Type B pancreatic cell (in vitro differentiated cells): Measurements from ENCODE around the gene MEGF6. TPM values are rescaled to one million over a fixed set of nuclear protein-coding genes. Genes with fewer than 3 reads are reported as not detected.

Experiments used
- DNase-seq: peaks from one replicate; pipeline ENCODE4 v3.0.0; 2021; ENCODE audit warnings: mixed read lengths; ENCODE audit not compliant: unreplicated experiment; ENCODE audit errors: extremely low spot score
- H3K27ac Mint-ChIP-seq: 2 replicates; pipeline ENCODE4 v1.8.0; 2021; ENCODE audit warnings: mild to moderate bottlenecking, mixed read lengths
- H3K27me3 Mint-ChIP-seq: 2 replicates; pipeline ENCODE4 v1.8.0; 2021; ENCODE audit warnings: mixed read lengths
- H3K36me3 Mint-ChIP-seq: 2 replicates; pipeline ENCODE4 v1.8.0; 2021; ENCODE audit warnings: mixed read lengths
- H3K4me1 Mint-ChIP-seq: one replicate; pipeline ENCODE4 v1.8.0; 2021; ENCODE audit warnings: mixed read lengths; ENCODE audit not compliant: unreplicated experiment
- H3K4me3 Mint-ChIP-seq: 2 replicates; pipeline ENCODE4 v1.8.0; 2021; ENCODE audit warnings: mild to moderate bottlenecking, mixed read lengths
- H3K9me3 Mint-ChIP-seq: 2 replicates; pipeline ENCODE4 v1.8.0; 2021; ENCODE audit warnings: mixed read lengths
- total RNA-seq: library from RNA; stranded (reverse); gene quantifications from 2 replicates; pipeline ENCODE4 v1.2.1, GENCODE V29; 2021; ENCODE audit warnings: low replicate concordance
- TF ChIP-seq, protein P1 (sequence below): fragments of 200-600 bp; sonication (generic); conservative IDR thresholded peaks from 2 replicates; pipeline ENCODE4 v1.5.0; 2021; ENCODE audit warnings: antibody characterized with exemption, mild to moderate bottlenecking

Gene MEGF6
- total RNA-seq, 1 donor from 2014 or later: 61.7 TPM

DNA sequence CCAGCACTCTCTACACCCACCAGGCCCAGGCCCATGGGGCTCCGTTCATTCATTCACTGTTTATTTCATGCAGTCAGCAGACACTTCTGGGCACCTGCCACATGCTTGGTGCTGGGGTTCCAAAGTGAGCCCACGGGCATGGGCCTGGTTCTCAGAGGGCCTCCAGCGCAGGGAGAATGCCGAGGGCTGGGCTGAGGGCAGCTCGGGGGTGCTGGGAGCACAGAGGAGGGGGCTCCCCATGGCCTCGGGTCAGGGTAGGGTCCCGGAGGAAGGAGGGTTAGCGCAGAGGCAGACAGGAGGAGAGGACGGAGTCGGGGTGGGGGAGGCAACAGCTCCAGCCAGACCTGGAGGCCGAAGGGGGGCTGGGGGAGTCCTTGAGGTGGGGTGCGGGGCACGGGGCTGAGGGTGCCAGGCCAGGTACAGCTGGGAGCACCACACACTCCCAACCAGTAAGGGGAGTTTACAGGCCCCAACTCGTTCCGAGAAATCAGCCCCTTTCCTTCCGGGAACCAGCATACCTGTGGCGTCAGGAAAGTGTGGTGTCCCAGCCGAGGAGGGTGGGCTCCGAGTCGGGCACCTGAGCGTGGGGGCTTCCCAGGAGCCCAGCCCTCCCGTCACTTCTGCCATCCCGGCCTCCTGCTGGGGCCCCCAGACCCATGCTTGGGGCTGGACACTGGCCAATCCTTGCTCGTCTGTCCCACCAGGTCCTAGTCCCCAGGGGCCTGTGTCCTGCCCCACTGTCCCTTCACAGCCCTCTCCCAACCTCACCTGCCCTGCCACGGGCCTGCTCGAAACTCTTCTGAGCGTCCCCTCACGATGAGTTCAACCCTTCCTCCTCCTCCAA lies 146.0 kb downstream of the MEGF6 start:
- peaks cover 6% of the 10 kb centered on the region for H3K4me1 Mint-ChIP-seq
- H3K36me3 Mint-ChIP-seq: no peaks in the 10 kb centered on the region
- no peak overlapping the region for H3K27ac Mint-ChIP-seq
- DNase-seq: no peak
- no peaks in the 10 kb centered on the region for H3K9me3 Mint-ChIP-seq
- no peaks in the 10 kb centered on the region for H3K27me3 Mint-ChIP-seq
- TF ChIP-seq, protein P1, sequence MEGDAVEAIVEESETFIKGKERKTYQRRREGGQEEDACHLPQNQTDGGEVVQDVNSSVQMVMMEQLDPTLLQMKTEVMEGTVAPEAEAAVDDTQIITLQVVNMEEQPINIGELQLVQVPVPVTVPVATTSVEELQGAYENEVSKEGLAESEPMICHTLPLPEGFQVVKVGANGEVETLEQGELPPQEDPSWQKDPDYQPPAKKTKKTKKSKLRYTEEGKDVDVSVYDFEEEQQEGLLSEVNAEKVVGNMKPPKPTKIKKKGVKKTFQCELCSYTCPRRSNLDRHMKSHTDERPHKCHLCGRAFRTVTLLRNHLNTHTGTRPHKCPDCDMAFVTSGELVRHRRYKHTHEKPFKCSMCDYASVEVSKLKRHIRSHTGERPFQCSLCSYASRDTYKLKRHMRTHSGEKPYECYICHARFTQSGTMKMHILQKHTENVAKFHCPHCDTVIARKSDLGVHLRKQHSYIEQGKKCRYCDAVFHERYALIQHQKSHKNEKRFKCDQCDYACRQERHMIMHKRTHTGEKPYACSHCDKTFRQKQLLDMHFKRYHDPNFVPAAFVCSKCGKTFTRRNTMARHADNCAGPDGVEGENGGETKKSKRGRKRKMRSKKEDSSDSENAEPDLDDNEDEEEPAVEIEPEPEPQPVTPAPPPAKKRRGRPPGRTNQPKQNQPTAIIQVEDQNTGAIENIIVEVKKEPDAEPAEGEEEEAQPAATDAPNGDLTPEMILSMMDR: no peak
- H3K4me3 Mint-ChIP-seq: no peak overlapping the region

GRCh38 chr1:3464649-3465025 lies 146.7 kb downstream of the MEGF6 start:
- H3K27ac Mint-ChIP-seq: no peak overlapping the region
- peaks cover 11% of the 10 kb centered on the region for H3K4me1 Mint-ChIP-seq
- no peaks in the 10 kb centered on the region for H3K36me3 Mint-ChIP-seq
- TF ChIP-seq, protein P1: no peak
- H3K4me3 Mint-ChIP-seq: no peak overlapping the region
- DNase-seq: no peak
- H3K27me3 Mint-ChIP-seq: no peaks in the 10 kb centered on the region
- no peaks in the 10 kb centered on the region for H3K9me3 Mint-ChIP-seq

- no peak overlapping the region for H3K4me3 Mint-ChIP-seq
- H3K36me3 Mint-ChIP-seq: no peaks in the 10 kb centered on the region
- TF ChIP-seq, protein P1: no peak
- H3K27me3 Mint-ChIP-seq: no peaks in the 10 kb centered on the region
- H3K9me3 Mint-ChIP-seq: no peaks in the 10 kb centered on the region
- DNase-seq: no peak
- peaks cover 14% of the 10 kb centered on the region for H3K4me1 Mint-ChIP-seq
- no peak overlapping the region for H3K27ac Mint-ChIP-seq
These were observed 147.2 kb downstream of the MEGF6 start for GRCh38 chr1:3463891-3464648.

- TF ChIP-seq, protein P1: no peak
- no peaks in the 10 kb centered on the region for H3K9me3 Mint-ChIP-seq
These were observed 147.9 kb downstream of the MEGF6 start for GRCh38 chr1:3463408-3463863.

DNA sequence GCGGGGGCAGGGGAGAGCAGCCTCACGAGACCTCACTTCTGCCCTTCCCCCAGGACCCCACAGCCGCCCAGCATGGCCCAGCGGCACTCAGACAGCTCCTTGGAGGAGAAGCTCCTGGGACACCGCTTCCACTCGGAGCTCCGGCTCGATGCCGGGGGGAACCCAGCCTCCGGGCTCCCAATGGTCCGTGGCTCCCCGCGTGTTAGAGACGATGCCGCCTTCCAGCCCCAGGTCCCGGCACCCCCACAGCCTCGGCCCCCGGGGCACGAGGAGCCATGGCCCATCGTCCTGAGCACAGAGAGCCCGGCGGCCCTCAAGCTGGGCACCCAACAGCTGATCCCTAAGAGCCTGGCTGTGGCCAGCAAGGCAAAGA lies 148.3 kb downstream of the MEGF6 start:
- Mint-ChIP-seq H3K9me3 (no peaks in the 10 kb centered on the region), H3K4me1 (peaks cover 24% of the 10 kb centered on the region), H3K27me3 (no peaks in the 10 kb centered on the region), H3K27ac (no peak overlapping the region), H3K36me3 (no peaks in the 10 kb centered on the region), H3K4me3 (no peak overlapping the region)
- DNase-seq: no peak
- TF ChIP-seq, protein P1: no peak

More at GRCh38 chr1:3463408-3463863, 147.9 kb downstream of the MEGF6 start:
- Mint-ChIP-seq H3K4me1 (peaks cover 20% of the 10 kb centered on the region), H3K27ac (no peak overlapping the region), H3K36me3 (no peaks in the 10 kb centered on the region), H3K27me3 (no peaks in the 10 kb centered on the region), H3K4me3 (no peak overlapping the region)
- DNase-seq: no peak
